Fibroblast of lung (primary cell): ENCODE data around the gene CRTC1. TPM values are rescaled to one million over a fixed set of nuclear protein-coding genes. Genes with fewer than 3 reads are reported as not detected.

Experiments
- DNase-seq, 2 donors: peaks; one replicate each; pipeline versions ENCODE4 v3.0.0 to v3.0.0-alpha.2; 2010; ENCODE audit warnings: low read depth in 2 of 2
- H2AFZ ChIP-seq: 2 replicates; pipeline ENCODE4 v1.5.1; 2012; ENCODE audit warnings: low read length, control low read depth, inconsistent platforms
- H3K27ac ChIP-seq: 2 replicates; pipeline ENCODE4 v1.5.1; 2011; ENCODE audit warnings: low read length, control low read depth; ENCODE audit not compliant: insufficient read depth
- H3K27me3 ChIP-seq: 2 replicates; pipeline ENCODE4 v1.5.1; 2011; ENCODE audit warnings: mild to moderate bottlenecking, low read length; ENCODE audit not compliant: control insufficient read depth, insufficient read depth
- H3K36me3 ChIP-seq: 2 replicates; pipeline ENCODE4 v1.5.1; 2011; ENCODE audit warnings: low read length; ENCODE audit not compliant: control insufficient read depth, insufficient read depth
- H3K4me1 ChIP-seq: 2 replicates; pipeline ENCODE4 v1.5.1; 2011; ENCODE audit warnings: low read length; ENCODE audit not compliant: control insufficient read depth, insufficient read depth; ENCODE audit errors: extremely low read depth
- H3K4me2 ChIP-seq: 2 replicates; pipeline ENCODE4 v1.5.1; 2011; ENCODE audit warnings: low read length, control low read depth; ENCODE audit not compliant: insufficient read depth; ENCODE audit errors: extremely low read depth
- H3K4me3 ChIP-seq, 4 experiments: fragments of 200-600 bp in 1 of 4; sonication (generic) in 1 of 4; replicated peaks in 1 of 4; 2 replicates each; pipeline ENCODE4 v1.5.1; 2011 to 2016; ENCODE audit warnings: low read length in 4 of 4, low read depth in 3 of 4, mild to moderate bottlenecking in 3 of 4, control low read depth in 2 of 4, inconsistent platforms in 1 of 4, mixed read lengths in 1 of 4; ENCODE audit not compliant: insufficient read depth in 1 of 4; ENCODE audit errors: control extremely low read depth in 1 of 4
- H3K79me2 ChIP-seq: 2 replicates; pipeline ENCODE4 v1.5.1; 2012; ENCODE audit warnings: mild to moderate bottlenecking, low read length, inconsistent platforms; ENCODE audit not compliant: control insufficient read depth, insufficient read depth
- H3K9ac ChIP-seq: 2 replicates; pipeline ENCODE4 v1.5.1; 2011; ENCODE audit warnings: mild to moderate bottlenecking, low read length, control low read depth; ENCODE audit not compliant: insufficient read depth
- H3K9me3 ChIP-seq: 2 replicates; pipeline ENCODE4 v1.5.1; 2012; ENCODE audit warnings: low read depth, low read length; ENCODE audit not compliant: control insufficient read depth, insufficient read depth
- H4K20me1 ChIP-seq: 2 replicates; pipeline ENCODE4 v1.5.1; 2011; ENCODE audit warnings: low read length; ENCODE audit not compliant: control insufficient read depth, insufficient read depth; ENCODE audit errors: extremely low read depth
- EZH2 ChIP-seq: IDR thresholded peaks from 2 replicates; pipeline ENCODE4 v1.5.1; 2012; ENCODE audit warnings: low read length, control low read depth, mild to moderate bottlenecking; ENCODE audit errors: missing control alignments
- polyA plus RNA-seq, 2 donors: library from polyadenylated mRNA; depleted of rRNA in 1 of 2; stranded (reverse) in 1 of 2; unstranded in 1 of 2; fragments of >200 nt; gene quantifications; 2 replicates each; pipeline ENCODE4 v1.2.1, GENCODE V29; 2011 to 2012; ENCODE audit warnings: missing spikeins in 1 of 2
- total RNA-seq: library from RNA; depleted of rRNA; stranded (reverse); fragments of >200 nt; gene quantifications from 2 replicates; pipeline ENCODE4 v1.2.1, GENCODE V29; 2014
- TF ChIP-seq, protein P1 (sequence below), 2 donors: IDR thresholded peaks in 1 of 2; conservative IDR thresholded peaks in 1 of 2; 1 replicate in 1 of 2; 2 replicates in 1 of 2; pipeline ENCODE4 v1.5.1; 2011 to 2012; ENCODE audit warnings: low read length in 2 of 2, control low read depth in 1 of 2, inconsistent platforms in 1 of 2, low read depth in 1 of 2, mild to moderate bottlenecking in 1 of 2

The CRTC1 gene
- total and polyA plus RNA-seq, 2 donors (not counting 1 experiment from before 2014, with no cell fraction given): 1.2 to 2.0 TPM

DNA sequence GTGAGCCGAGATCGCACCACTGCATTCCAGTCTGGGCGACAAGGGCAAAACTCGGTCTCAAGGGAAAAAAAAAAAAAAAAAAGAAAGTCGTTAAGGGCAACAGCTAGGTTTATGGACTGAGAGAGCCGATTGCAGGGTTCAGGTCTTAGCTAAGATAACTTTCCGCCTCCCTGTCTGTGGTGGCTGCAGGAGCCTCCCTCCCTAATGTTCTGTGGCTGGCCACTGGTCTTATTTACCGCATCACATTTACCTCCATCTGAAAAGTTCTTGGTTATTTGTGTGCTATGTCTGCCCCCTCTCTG, 722 bp upstream of the CRTC1 start:
- Histone ChIP-seq H3K4me2 (peak overlapping the region; percentile 92), H3K36me3 (no peaks in the 10 kb centered on the region), H2AFZ (peak overlapping the region; percentile 59), H3K4me1 (peaks cover 13% of the 10 kb centered on the region), H3K27ac (no peak overlapping the region), H3K79me2 (peaks cover 7% of the 10 kb centered on the region), H3K9me3 (no peaks in the 10 kb centered on the region), H3K27me3 (no peaks in the 10 kb centered on the region), H4K20me1 (no peaks in the 10 kb centered on the region), H3K4me3 (peak overlapping the region; percentile 55 to 62 (median 56)), H3K9ac (peak overlapping the region; percentile 67)
- TF ChIP-seq, protein P1, sequence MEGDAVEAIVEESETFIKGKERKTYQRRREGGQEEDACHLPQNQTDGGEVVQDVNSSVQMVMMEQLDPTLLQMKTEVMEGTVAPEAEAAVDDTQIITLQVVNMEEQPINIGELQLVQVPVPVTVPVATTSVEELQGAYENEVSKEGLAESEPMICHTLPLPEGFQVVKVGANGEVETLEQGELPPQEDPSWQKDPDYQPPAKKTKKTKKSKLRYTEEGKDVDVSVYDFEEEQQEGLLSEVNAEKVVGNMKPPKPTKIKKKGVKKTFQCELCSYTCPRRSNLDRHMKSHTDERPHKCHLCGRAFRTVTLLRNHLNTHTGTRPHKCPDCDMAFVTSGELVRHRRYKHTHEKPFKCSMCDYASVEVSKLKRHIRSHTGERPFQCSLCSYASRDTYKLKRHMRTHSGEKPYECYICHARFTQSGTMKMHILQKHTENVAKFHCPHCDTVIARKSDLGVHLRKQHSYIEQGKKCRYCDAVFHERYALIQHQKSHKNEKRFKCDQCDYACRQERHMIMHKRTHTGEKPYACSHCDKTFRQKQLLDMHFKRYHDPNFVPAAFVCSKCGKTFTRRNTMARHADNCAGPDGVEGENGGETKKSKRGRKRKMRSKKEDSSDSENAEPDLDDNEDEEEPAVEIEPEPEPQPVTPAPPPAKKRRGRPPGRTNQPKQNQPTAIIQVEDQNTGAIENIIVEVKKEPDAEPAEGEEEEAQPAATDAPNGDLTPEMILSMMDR (conservative IDR thresholded peaks at IDR 0.05 in 1 of 2, IDR thresholded peaks at IDR 0.05 in 1 of 2; ENCODE audit: low read depth in 1 of 2, low read length in 2 of 2): no peak
- TF ChIP-seq EZH2: no peak
- DNase-seq: no peak

GRCh38 chr19:18683958-18684641, 620 bp downstream of the CRTC1 start:
- Histone ChIP-seq H3K4me3 (peak overlapping the region; percentile 42 to 85 (median 72)), H3K27me3 (no peaks in the 10 kb centered on the region), H3K27ac (no peak overlapping the region), H3K9me3 (no peaks in the 10 kb centered on the region), H3K79me2 (peaks cover 7% of the 10 kb centered on the region), H4K20me1 (no peaks in the 10 kb centered on the region), H2AFZ (no peak overlapping the region), H3K36me3 (no peaks in the 10 kb centered on the region), H3K4me2 (peak overlapping the region; percentile 99), H3K9ac (peak overlapping the region; percentile 30), H3K4me1 (peaks cover 6% of the 10 kb centered on the region)
- DNase-seq: no peak
- TF ChIP-seq EZH2: no peak
- TF ChIP-seq, protein P1 (conservative IDR thresholded peaks at IDR 0.05 in 1 of 2, IDR thresholded peaks at IDR 0.05 in 1 of 2; ENCODE audit: low read depth in 1 of 2, low read length in 2 of 2): no peak

DNA sequence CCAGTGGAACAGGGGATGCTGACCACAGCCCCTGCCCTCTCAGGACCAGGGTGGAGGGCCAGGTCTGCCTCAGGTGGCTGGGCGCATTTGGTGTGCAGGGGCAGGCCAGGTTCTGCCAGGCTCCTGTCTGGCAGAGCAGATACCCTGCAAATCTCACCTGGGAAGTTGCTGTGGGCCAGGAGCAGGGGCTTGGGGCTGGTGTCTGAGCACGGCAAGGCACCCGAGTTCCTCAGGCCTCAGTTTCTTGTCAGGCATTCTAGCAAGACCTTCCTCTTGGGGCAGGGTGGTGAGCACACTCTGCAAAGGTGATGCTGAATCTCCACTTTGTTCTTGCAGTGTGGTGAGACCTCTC, 1.1 kb downstream of the CRTC1 start:
- H3K9ac ChIP-seq: no peak overlapping the region
- H3K4me3 ChIP-seq: peak overlapping the region in 1 of 4 experiments; percentile 72
- H3K9me3 ChIP-seq: no peaks in the 10 kb centered on the region
- DNase-seq: no peak
- TF ChIP-seq, protein P1 (conservative IDR thresholded peaks at IDR 0.05 in 1 of 2, IDR thresholded peaks at IDR 0.05 in 1 of 2; ENCODE audit: low read depth in 1 of 2, low read length in 2 of 2): no peak
- TF ChIP-seq EZH2: no peak
- H3K27ac ChIP-seq: no peak overlapping the region
- H3K4me1 ChIP-seq: peaks cover 6% of the 10 kb centered on the region
- no peaks in the 10 kb centered on the region for H4K20me1 ChIP-seq
- H3K4me2 ChIP-seq: peak overlapping the region; percentile 99
- H3K27me3 ChIP-seq: no peaks in the 10 kb centered on the region
- H3K36me3 ChIP-seq: no peaks in the 10 kb centered on the region
- H3K79me2 ChIP-seq: peaks cover 7% of the 10 kb centered on the region
- no peak overlapping the region for H2AFZ ChIP-seq
